ENCODE measurements around the gene ARHGAP10.
"Not testable (repeated sequence)": the region's sequence is repeated elsewhere in the genome, so short reads cannot be mapped to it uniquely, and the experiment has no call there.

ARHGAP10 gene

GRCh38 chr4:148073349-148073748 is 341.5 kb downstream of the ARHGAP10 start:
- Histone ChIP-seq H3K4me1 (peaks cover 0 to 10% (median 0%) of the 10 kb centered on the region in 10 experiments; a peak in 4 of 20 replicates), H4K20me1 (no peaks in the 10 kb centered on the region; a peak in 2 of 22 replicates), H3K4me2 (no peak overlapping the region), H3K9me3 (replicated peaks in 1 of 11) (peaks cover 17 to 34% (median 21%) of the 10 kb centered on the region in 11 experiments), H3K27ac (no peak overlapping the region), H3K9ac (no peak overlapping the region), H3K36me3 (peaks cover 23 to 94% (median 35%) of the 10 kb centered on the region in 11 experiments; a peak in 19 of 22 replicates), H3K4me3 (no peak overlapping the region), H3K27me3 (no peaks in the 10 kb centered on the region)
- no peak for TF ChIP-seq Cebpa-rat (IDR thresholded peaks at IDR 0.05)

GRCh38 chr4:148074462-148074861 is 342.6 kb downstream of the ARHGAP10 start:
- H3K9ac ChIP-seq: no peak overlapping the region
- no peak for TF ChIP-seq Cebpa-rat (IDR thresholded peaks at IDR 0.05)
- H3K4me3 ChIP-seq: no peak overlapping the region
- H3K27me3 ChIP-seq: no peaks in the 10 kb centered on the region
- H3K4me1 ChIP-seq: peaks cover 0 to 10% (median 0%) of the 10 kb centered on the region in 10 experiments; a peak in 4 of 20 replicates
- no peak overlapping the region for H3K4me2 ChIP-seq
- peaks cover 17 to 34% (median 21%) of the 10 kb centered on the region in 11 experiments for H3K9me3 ChIP-seq (replicated peaks in 1 of 11)
- H3K36me3 ChIP-seq: peaks cover 23 to 83% (median 35%) of the 10 kb centered on the region in 11 experiments; a peak in 19 of 22 replicates
- H4K20me1 ChIP-seq: no peaks in the 10 kb centered on the region; a peak in 2 of 22 replicates
- H3K27ac ChIP-seq: no peak overlapping the region

- H3K9ac ChIP-seq: no peak overlapping the region
- TF ChIP-seq Cebpa-rat (IDR thresholded peaks at IDR 0.05): no peak
- no peaks in the 10 kb centered on the region for H3K27me3 ChIP-seq
- H3K9me3 ChIP-seq (replicated peaks in 1 of 11): peaks cover 17 to 34% (median 21%) of the 10 kb centered on the region in 11 experiments
- H3K4me2 ChIP-seq: no peak overlapping the region
- peaks cover 0 to 10% (median 0%) of the 10 kb centered on the region in 10 experiments; a peak in 4 of 20 replicates for H3K4me1 ChIP-seq
- no peak overlapping the region for H3K27ac ChIP-seq
- H3K4me3 ChIP-seq: no peak overlapping the region
- no peaks in the 10 kb centered on the region for H4K20me1 ChIP-seq
- H3K36me3 ChIP-seq: peaks cover 23 to 86% (median 35%) of the 10 kb centered on the region in 11 experiments; a peak in 19 of 22 replicates
Measured at GRCh38 chr4:148075438-148075837, 343.6 kb downstream of the ARHGAP10 start.

GRCh38 chr4:148076964-148077363 is 345.1 kb downstream of the ARHGAP10 start:
- H3K36me3 ChIP-seq: peaks cover 23 to 86% (median 41%) of the 10 kb centered on the region in 11 experiments; a peak in 19 of 22 replicates

GRCh38 chr4:148077581-148077980 is 345.7 kb downstream of the ARHGAP10 start:
- Histone ChIP-seq H3K9ac (no peak overlapping the region), H3K9me3 (replicated peaks in 1 of 11) (peaks cover 17 to 50% (median 34%) of the 10 kb centered on the region in 11 experiments), H4K20me1 (no peaks in the 10 kb centered on the region), H3K4me2 (no peak overlapping the region), H3K27ac (no peak overlapping the region), H3K27me3 (no peaks in the 10 kb centered on the region), H3K4me3 (no peak overlapping the region), H3K36me3 (peaks cover 23 to 85% (median 38%) of the 10 kb centered on the region in 11 experiments; a peak in 19 of 22 replicates), H3K4me1 (no peaks in the 10 kb centered on the region)
- TF ChIP-seq Cebpa-rat (IDR thresholded peaks at IDR 0.05): no peak

More at GRCh38 chr4:148076964-148077363, 345.1 kb downstream of the ARHGAP10 start:
- no peak overlapping the region for H3K27ac ChIP-seq
- H3K4me1 ChIP-seq: peaks cover 0 to 2% (median 0%) of the 10 kb centered on the region in 10 experiments; a peak in 3 of 20 replicates
- H4K20me1 ChIP-seq: no peaks in the 10 kb centered on the region
- no peak overlapping the region for H3K9ac ChIP-seq
- no peak overlapping the region for H3K4me3 ChIP-seq
- H3K9me3 ChIP-seq (replicated peaks in 1 of 11): peaks cover 17 to 44% (median 29%) of the 10 kb centered on the region in 11 experiments
- no peak overlapping the region for H3K4me2 ChIP-seq
- H3K27me3 ChIP-seq: no peaks in the 10 kb centered on the region
- TF ChIP-seq Cebpa-rat (IDR thresholded peaks at IDR 0.05): no peak

- Histone ChIP-seq H3K4me1 (no peaks in the 10 kb centered on the region), H3K9ac (no peak overlapping the region), H3K9me3 (replicated peaks in 1 of 11) (peaks cover 17 to 52% (median 38%) of the 10 kb centered on the region in 11 experiments), H3K36me3 (peaks cover 19 to 85% (median 34%) of the 10 kb centered on the region in 11 experiments; a peak in 19 of 22 replicates), H3K27ac (no peak overlapping the region), H3K4me2 (no peak overlapping the region), H4K20me1 (no peaks in the 10 kb centered on the region), H3K4me3 (no peak overlapping the region), H3K27me3 (no peaks in the 10 kb centered on the region)
- TF ChIP-seq Cebpa-rat (IDR thresholded peaks at IDR 0.05): no peak
Measured at GRCh38 chr4:148078061-148078460, 346.2 kb downstream of the ARHGAP10 start.

GRCh38 chr4:148079961-148080360 is 348.1 kb downstream of the ARHGAP10 start:
- H3K4me1 ChIP-seq: no peaks in the 10 kb centered on the region
- H3K9me3 ChIP-seq (replicated peaks in 1 of 11): peaks cover 3 to 37% (median 24%) of the 10 kb centered on the region in 11 experiments; a peak in 21 of 22 replicates
- H3K36me3 ChIP-seq: peaks cover 3 to 69% (median 15%) of the 10 kb centered on the region in 11 experiments; a peak in 17 of 22 replicates
- TF ChIP-seq Cebpa-rat (IDR thresholded peaks at IDR 0.05): no peak
- no peak overlapping the region for H3K27ac ChIP-seq
- H4K20me1 ChIP-seq: no peaks in the 10 kb centered on the region
- no peaks in the 10 kb centered on the region for H3K27me3 ChIP-seq
- no peak overlapping the region for H3K4me3 ChIP-seq
- no peak overlapping the region for H3K9ac ChIP-seq
- no peak overlapping the region for H3K4me2 ChIP-seq

- no peak overlapping the region for H3K4me3 ChIP-seq
- no peaks in the 10 kb centered on the region for H3K4me1 ChIP-seq
- no peaks in the 10 kb centered on the region for H3K27me3 ChIP-seq
- peaks cover 0 to 56% (median 4%) of the 10 kb centered on the region in 11 experiments; a peak in 11 of 22 replicates for H3K36me3 ChIP-seq
- no peak overlapping the region for H3K9ac ChIP-seq
- peaks cover 0 to 27% (median 19%) of the 10 kb centered on the region in 11 experiments; a peak in 12 of 22 replicates for H3K9me3 ChIP-seq (replicated peaks in 1 of 11)
- no peaks in the 10 kb centered on the region for H4K20me1 ChIP-seq
- no peak overlapping the region for H3K4me2 ChIP-seq
- no peak for TF ChIP-seq Cebpa-rat (IDR thresholded peaks at IDR 0.05)
- H3K27ac ChIP-seq: no peak overlapping the region
Measured at GRCh38 chr4:148081267-148081666, 349.4 kb downstream of the ARHGAP10 start.

- Histone ChIP-seq H3K36me3 (peaks cover 0 to 51% (median 4%) of the 10 kb centered on the region in 11 experiments; a peak in 11 of 22 replicates), H3K4me2 (no peak overlapping the region), H3K4me3 (no peak overlapping the region), H3K9me3 (replicated peaks in 1 of 11) (peaks cover 0 to 27% (median 19%) of the 10 kb centered on the region in 11 experiments; a peak in 12 of 22 replicates), H4K20me1 (no peaks in the 10 kb centered on the region), H3K4me1 (no peaks in the 10 kb centered on the region), H3K27me3 (no peaks in the 10 kb centered on the region), H3K9ac (no peak overlapping the region), H3K27ac (no peak overlapping the region)
- no peak for TF ChIP-seq Cebpa-rat (IDR thresholded peaks at IDR 0.05)
Measured at GRCh38 chr4:148081745-148082144, 349.9 kb downstream of the ARHGAP10 start.

- not testable (repeated sequence) for H3K9ac ChIP-seq, H3K4me2 ChIP-seq, H3K4me1 ChIP-seq, H4K20me1 ChIP-seq, H3K27me3 ChIP-seq, H3K4me3 ChIP-seq, H3K27ac ChIP-seq
- peaks cover 0 to 38% (median 4%) of the 10 kb centered on the region in 11 experiments; a peak in 9 of 22 replicates for H3K36me3 ChIP-seq
- H3K9me3 ChIP-seq (replicated peaks in 1 of 11): peaks cover 0 to 27% (median 19%) of the 10 kb centered on the region in 11 experiments; a peak in 12 of 22 replicates
Measured at GRCh38 chr4:148083073-148083472, 351.2 kb downstream of the ARHGAP10 start.

All from BLaER1 treated with 17β-estradiol and CSF1 and Interleukin-3, amounts not matched to agents 10 nM and 100 nM (cell line).